Left lung (tissue), 10 donors: ENCODE results near the gene NEMP1. TPM values are rescaled to one million over a fixed set of nuclear protein-coding genes. Genes with fewer than 3 reads are reported as not detected.

Experiments used
- ATAC-seq: fragments of 200-7000 bp; cut with Tn5 transposase; one replicate; pipeline ENCODE4 v1.9.1; 2020; ENCODE audit warnings: moderate library complexity
- DNase-seq, 4 donors: peaks; one replicate each; pipeline ENCODE4 v3.0.0-alpha.2; 2013 to 2020
- H3K27ac ChIP-seq, 2 donors: fragments of 200-600 bp; sonication (generic) in 1 of 2; one replicate each; pipeline versions ENCODE4 v1.5.0 to v1.8.0; 2020 to 2021
- H3K27me3 ChIP-seq, 2 donors: fragments of 200-600 bp; sonication (generic) in 1 of 2; one replicate each; pipeline versions ENCODE4 v1.5.0 to v1.8.0; 2020 to 2021
- H3K36me3 ChIP-seq, 2 donors: fragments of 200-600 bp; sonication (generic) in 1 of 2; one replicate each; pipeline versions ENCODE4 v1.5.0 to v1.8.0; 2020 to 2021
- H3K4me1 ChIP-seq, 2 donors: fragments of 200-600 bp; one replicate each; pipeline ENCODE4 v1.8.0; 2021
- H3K4me3 ChIP-seq, 2 donors: fragments of 200-600 bp; sonication (generic) in 1 of 2; one replicate each; pipeline versions ENCODE4 v1.5.0 to v1.8.0; 2020 to 2021; ENCODE audit warnings: mild to moderate bottlenecking in 1 of 2
- H3K9me3 ChIP-seq, 2 donors: fragments of 200-600 bp; sonication (generic) in 1 of 2; one replicate each; pipeline versions ENCODE4 v1.5.0 to v1.8.0; 2020 to 2021
- intact Hi-C, 2 donors: fragments of 100-400 bp; cut with DNase I; formaldehyde crosslinking; loops; one replicate each; pipeline versions ENCODE4 v1.11.2 to v1.14.2; 2022
- polyA plus RNA-seq, 6 donors: library from polyadenylated mRNA; unstranded; fragments of 120-200 nt; gene quantifications; one replicate each; pipeline ENCODE4 v1.2.1, GENCODE V29; 2013; ENCODE audit not compliant: insufficient read length in 6 of 6
- total RNA-seq, 2 donors: library from RNA; stranded (reverse); fragmentation: NEBNext Ultra II Directional; extraction: Animal tissue kit (Norgen Biotek cat#: 25700); gene quantifications; one replicate each; pipeline ENCODE4 v1.2.1, GENCODE V29; 2021
- TF ChIP-seq, protein P1 (sequence below), 2 donors: fragments of 200-600 bp; sonication (generic) in 1 of 2; IDR thresholded peaks; one replicate each; pipeline versions ENCODE4 v1.5.0 to v1.8.0; 2021; ENCODE audit warnings: antibody characterized with exemption in 2 of 2
- donor health status: DM: no; HTN: yes; CAD: no.
- donor health status: DM: no; HTN: no; CAD: no.

Gene NEMP1
- total and polyA plus RNA-seq, 8 donors = 16.4 to 29.2 (median 26.6) TPM

DNA sequence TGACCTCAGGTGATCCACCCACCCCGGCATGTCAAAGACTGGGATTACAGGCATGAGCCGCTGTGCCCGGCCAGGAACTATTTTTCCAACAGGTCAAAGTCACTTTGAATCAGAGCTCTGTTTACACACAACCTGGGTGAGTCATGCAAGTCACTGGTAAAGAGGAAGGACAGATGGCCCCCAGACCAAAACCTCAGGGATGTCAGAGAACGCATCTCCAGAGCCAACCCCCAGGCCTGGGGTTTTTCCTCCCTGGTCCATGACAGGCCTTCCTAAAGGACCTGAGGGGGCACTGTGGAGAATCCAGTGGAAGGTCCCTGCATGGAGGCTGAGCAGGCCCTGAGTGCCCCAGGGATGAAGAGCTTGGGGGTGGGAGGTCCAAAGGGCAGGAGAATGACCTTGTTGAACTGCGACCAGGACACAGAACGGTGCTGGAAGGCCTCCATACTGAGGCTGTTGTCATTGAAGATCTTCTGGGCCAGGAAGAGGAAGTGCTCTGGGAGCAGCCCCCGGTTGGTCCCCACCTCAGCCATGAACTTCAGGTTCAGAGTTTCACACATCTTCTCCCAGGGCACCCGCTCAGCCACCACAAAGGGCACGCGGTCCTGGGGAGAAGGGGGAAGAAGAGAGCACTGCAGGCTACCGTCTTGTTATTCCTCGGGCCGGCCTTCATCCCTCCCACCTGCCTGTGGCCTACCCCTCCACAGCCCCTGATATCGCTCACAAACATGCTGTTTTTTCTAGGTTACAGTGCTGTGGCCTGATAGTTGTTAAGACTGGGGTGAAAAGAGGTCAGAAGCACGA lies 23.5 kb upstream of the NEMP1 start:
- TF ChIP-seq, protein P1, sequence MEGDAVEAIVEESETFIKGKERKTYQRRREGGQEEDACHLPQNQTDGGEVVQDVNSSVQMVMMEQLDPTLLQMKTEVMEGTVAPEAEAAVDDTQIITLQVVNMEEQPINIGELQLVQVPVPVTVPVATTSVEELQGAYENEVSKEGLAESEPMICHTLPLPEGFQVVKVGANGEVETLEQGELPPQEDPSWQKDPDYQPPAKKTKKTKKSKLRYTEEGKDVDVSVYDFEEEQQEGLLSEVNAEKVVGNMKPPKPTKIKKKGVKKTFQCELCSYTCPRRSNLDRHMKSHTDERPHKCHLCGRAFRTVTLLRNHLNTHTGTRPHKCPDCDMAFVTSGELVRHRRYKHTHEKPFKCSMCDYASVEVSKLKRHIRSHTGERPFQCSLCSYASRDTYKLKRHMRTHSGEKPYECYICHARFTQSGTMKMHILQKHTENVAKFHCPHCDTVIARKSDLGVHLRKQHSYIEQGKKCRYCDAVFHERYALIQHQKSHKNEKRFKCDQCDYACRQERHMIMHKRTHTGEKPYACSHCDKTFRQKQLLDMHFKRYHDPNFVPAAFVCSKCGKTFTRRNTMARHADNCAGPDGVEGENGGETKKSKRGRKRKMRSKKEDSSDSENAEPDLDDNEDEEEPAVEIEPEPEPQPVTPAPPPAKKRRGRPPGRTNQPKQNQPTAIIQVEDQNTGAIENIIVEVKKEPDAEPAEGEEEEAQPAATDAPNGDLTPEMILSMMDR (IDR thresholded peaks at IDR 0.05) = no peak
- Histone ChIP-seq H3K36me3 (peaks cover 0 to 99% of the 10 kb centered on the region in 2 donors), H3K9me3 (no peaks in the 10 kb centered on the region), H3K27ac (peak overlapping the region in 1 of 2 donors; percentile 51), H3K27me3 (no peaks in the 10 kb centered on the region), H3K4me3 (no peak overlapping the region), H3K4me1 (peaks cover 0 to 31% of the 10 kb centered on the region in 2 donors)
- DNase-seq (no peak), ATAC-seq (no peak)
- intact Hi-C loops = no loop called here

DNA sequence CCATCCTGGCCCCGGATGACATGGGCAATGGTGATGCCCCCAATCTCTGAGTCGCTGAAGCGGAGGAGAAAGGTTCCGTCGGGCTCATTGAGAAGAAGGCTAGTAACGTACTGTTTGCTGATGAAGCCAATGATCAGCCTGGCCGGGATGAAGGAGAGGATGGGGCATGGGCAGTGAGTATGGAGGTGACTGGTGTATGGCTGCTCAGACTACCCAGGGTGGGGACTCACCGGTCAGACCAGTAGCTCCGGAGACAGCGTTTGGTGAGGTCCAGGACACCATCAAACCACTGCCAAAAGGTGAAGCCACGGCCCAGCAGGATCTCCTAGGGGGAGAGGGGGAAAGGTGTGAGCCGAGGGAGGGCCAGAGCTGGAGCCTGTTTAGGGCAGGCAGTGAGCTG lies 21.2 kb upstream of the NEMP1 start:
- DNase-seq = no peak
- intact Hi-C loops = no loop called here
- H3K4me1 ChIP-seq = peaks cover 0 to 32% of the 10 kb centered on the region in 2 donors
- no peak overlapping the region for H3K4me3 ChIP-seq
- peaks cover 0 to 99% of the 10 kb centered on the region in 2 donors for H3K36me3 ChIP-seq
- no peaks in the 10 kb centered on the region for H3K27me3 ChIP-seq
- H3K27ac ChIP-seq = no peak overlapping the region
- H3K9me3 ChIP-seq = no peaks in the 10 kb centered on the region
- TF ChIP-seq, protein P1 (IDR thresholded peaks at IDR 0.05) = no peak
- no peak for ATAC-seq

DNA sequence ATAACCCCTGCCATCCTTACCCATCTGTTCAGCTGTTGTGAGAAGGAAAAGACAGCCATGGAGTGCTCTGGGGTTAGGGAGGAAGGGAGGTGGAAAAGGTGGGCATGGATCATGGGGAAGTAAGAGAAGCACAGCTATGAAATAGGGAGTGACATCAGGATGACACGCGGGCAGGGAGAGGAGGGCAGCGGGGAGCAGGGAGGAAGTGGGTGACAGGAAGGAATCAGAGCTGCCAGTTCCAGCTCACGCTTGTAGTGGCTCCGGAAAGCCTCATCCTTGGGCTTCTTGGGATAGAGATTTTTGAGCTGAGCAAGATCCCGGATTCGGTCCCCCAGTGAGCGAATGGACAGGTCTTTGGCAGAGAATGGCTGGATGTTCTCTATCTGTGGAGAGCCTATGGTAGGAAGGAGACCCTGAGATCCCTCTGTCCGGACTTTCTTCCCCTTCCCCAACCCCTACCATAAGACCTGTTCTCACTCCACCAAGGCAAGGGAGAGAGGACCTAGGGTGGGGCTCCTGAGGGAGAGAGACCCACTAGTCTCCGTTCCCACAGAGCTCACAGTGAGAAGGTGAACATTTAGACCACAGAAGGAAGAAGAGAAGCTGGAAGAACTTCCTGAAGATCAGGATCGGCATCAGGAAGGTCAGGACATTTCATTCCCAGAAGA lies 20.6 kb upstream of the NEMP1 start:
- no peak for DNase-seq
- Histone ChIP-seq H3K27ac (no peak overlapping the region), H3K4me3 (no peak overlapping the region), H3K36me3 (peaks cover 0 to 98% of the 10 kb centered on the region in 2 donors), H3K4me1 (peaks cover 4 to 32% of the 10 kb centered on the region in 2 donors), H3K9me3 (no peaks in the 10 kb centered on the region), H3K27me3 (no peaks in the 10 kb centered on the region)
- TF ChIP-seq, protein P1 (IDR thresholded peaks at IDR 0.05) = no peak
- ATAC-seq = no peak
- intact Hi-C loops = no loop called here

DNA sequence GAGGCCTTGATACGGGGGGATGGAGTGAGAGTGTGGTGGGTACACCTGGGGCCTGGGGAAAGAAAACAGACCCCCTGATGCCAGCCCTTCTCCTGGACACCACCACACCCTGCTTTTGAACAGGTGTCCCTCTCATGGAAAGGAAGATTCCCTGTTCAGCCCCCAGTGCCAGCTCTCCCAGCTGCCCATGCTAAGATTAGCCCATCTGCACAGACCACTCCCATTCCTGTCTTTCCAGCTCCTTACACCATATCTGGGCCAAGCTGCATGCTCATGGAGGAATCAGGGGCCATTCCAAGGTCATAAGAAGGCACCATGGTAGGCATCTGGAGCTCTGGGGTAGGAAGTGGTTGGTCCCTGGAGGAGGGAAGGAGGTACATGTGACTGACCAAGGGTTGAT lies 20.0 kb upstream of the NEMP1 start:
- H3K27ac ChIP-seq = no peak overlapping the region
- H3K27me3 ChIP-seq = no peaks in the 10 kb centered on the region
- TF ChIP-seq, protein P1 (IDR thresholded peaks at IDR 0.05) = no peak
- H3K4me3 ChIP-seq = no peak overlapping the region
- ATAC-seq = no peak
- no peaks in the 10 kb centered on the region for H3K9me3 ChIP-seq
- H3K36me3 ChIP-seq = peaks cover 0 to 93% of the 10 kb centered on the region in 2 donors
- no peak for DNase-seq
- peaks cover 9 to 32% of the 10 kb centered on the region in 2 donors for H3K4me1 ChIP-seq
- intact Hi-C loops = no loop called here

DNA sequence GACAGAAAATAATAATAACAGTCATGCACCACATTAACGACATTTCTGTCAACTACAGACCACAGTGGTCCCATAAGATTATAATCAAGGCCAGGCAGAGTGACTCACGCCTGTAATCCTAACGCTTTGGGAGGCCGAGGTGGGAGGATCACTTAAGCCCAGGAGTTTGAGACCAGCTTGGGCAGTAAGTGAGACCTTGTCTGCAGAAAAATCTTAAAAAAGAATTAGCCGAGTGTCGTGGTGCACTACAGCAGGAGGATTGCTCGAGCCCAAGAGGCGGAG lies 18.9 kb upstream of the NEMP1 start:
- H3K27ac ChIP-seq = no peak overlapping the region
- H3K36me3 ChIP-seq = peaks cover 0 to 94% of the 10 kb centered on the region in 2 donors
- H3K9me3 ChIP-seq = no peaks in the 10 kb centered on the region
- peaks cover 12 to 42% of the 10 kb centered on the region in 2 donors for H3K4me1 ChIP-seq
- no peak for DNase-seq
- no peak overlapping the region for H3K4me3 ChIP-seq
- ATAC-seq = no peak
- H3K27me3 ChIP-seq = no peaks in the 10 kb centered on the region
- intact Hi-C loops = no loop called here
- TF ChIP-seq, protein P1 (IDR thresholded peaks at IDR 0.05) = no peak
